ENCODE results near the gene CHCHD4.
A peak's percentile ranks its signal among the peaks of the same experiment; 100 is the strongest.

CHCHD4 gene
- long read RNA-seq, transcript CHCHD4-201 (4 exons, 1,603 nt), result minor isoform, 7 of 49 reads
- long read RNA-seq, transcript CHCHD4-202 (3 exons, 1,405 nt), result major isoform, 40 of 49 reads
- long read RNA-seq, partial matches to known transcripts, result 0 of 49 reads
- long read RNA-seq, other reads (novel, unspliced or antisense), result 2 of 49 reads

- peak; percentile 44; the same call in 1 of the 2 replicates for TF ChIP-seq POLR2AphosphoS5 (IDR thresholded peaks at IDR 0.05; ENCODE audit: low read depth)
- peak; percentile 6; the same call in 1 of the 2 replicates for TF ChIP-seq SPI1 (IDR thresholded peaks at IDR 0.05; ENCODE audit: borderline replicate concordance, low read depth)
- no peak for TF ChIP-seq REST (IDR thresholded peaks at IDR 0.05; ENCODE audit: insufficient replicate concordance, low read depth)
Observed at GRCh38 chr3:14124615-14125192, at the start of gene CHCHD4, which contains the start of gene TMEM43. Gene CHCHD4 (minus strand): TSS chr3:14124870. CDS start chr3:14124676, 194 bp downstream. Gene TMEM43 (plus strand): TSS chr3:14125052. CDS start chr3:14125194, 142 bp downstream.

GRCh38 chr3:14172496-14172895, 47.8 kb upstream of the CHCHD4 start:
- Histone ChIP-seq H3K27me3 (ENCODE audit: insufficient read depth, poor library complexity, severe bottlenecking) (no peaks in the 10 kb centered on the region), H3K27ac (replicated peaks) (no peak overlapping the region), H3K4me3 (replicated peaks; ENCODE audit: insufficient read depth, low read length) (no peak overlapping the region)
- TF ChIP-seq CTCF (IDR thresholded peaks at IDR 0.05; ENCODE audit: insufficient read depth, low read length) (no peak), SPI1 (IDR thresholded peaks at IDR 0.05; ENCODE audit: borderline replicate concordance, low read depth) (no peak)
- DNase-seq (ENCODE audit: low read depth in 1 of 2, low spot score in 1 of 2), result no peak

More at GRCh38 chr3:14124615-14125192, at the start of gene CHCHD4, which contains the start of gene TMEM43:
- DNase-seq (ENCODE audit: low read depth in 1 of 2, low spot score in 1 of 2), result peak; percentile 97 to 99
- Histone ChIP-seq H3K4me3 (replicated peaks; ENCODE audit: insufficient read depth, low read length) (peak within 1 kb of the TSS; percentile 94), H3K27ac (replicated peaks) (peak within 1 kb of the TSS; percentile 89), H3K27me3 (ENCODE audit: insufficient read depth, poor library complexity, severe bottlenecking) (no peaks in the 10 kb centered on the region)

- TF ChIP-seq CTCF (IDR thresholded peaks at IDR 0.05; ENCODE audit: insufficient read depth, low read length) (no peak), GABPA (IDR thresholded peaks at IDR 0.05; ENCODE audit: low read depth) (no peak), POLR2AphosphoS5 (IDR thresholded peaks at IDR 0.05; ENCODE audit: low read depth) (no peak), SPI1 (IDR thresholded peaks at IDR 0.05; ENCODE audit: borderline replicate concordance, low read depth) (no peak), REST (IDR thresholded peaks at IDR 0.05; ENCODE audit: insufficient replicate concordance, low read depth) (no peak)
- no peaks in the 10 kb centered on the region for H3K27me3 ChIP-seq (ENCODE audit: insufficient read depth, poor library complexity, severe bottlenecking)
- no peak for DNase-seq (ENCODE audit: low read depth in 1 of 2, low spot score in 1 of 2)
- H3K27ac ChIP-seq (replicated peaks), result no peak overlapping the region
- H3K4me3 ChIP-seq (replicated peaks; ENCODE audit: insufficient read depth, low read length), result no peak overlapping the region
Observed at GRCh38 chr3:14170531-14171159, 46.0 kb upstream of the CHCHD4 start.

- DNase-seq (ENCODE audit: low read depth in 1 of 2, low spot score in 1 of 2), result no peak
- Histone ChIP-seq H3K27ac (replicated peaks) (no peak overlapping the region), H3K27me3 (ENCODE audit: insufficient read depth, poor library complexity, severe bottlenecking) (no peaks in the 10 kb centered on the region), H3K4me3 (replicated peaks; ENCODE audit: insufficient read depth, low read length) (no peak overlapping the region)
- TF ChIP-seq SPI1 (IDR thresholded peaks at IDR 0.05; ENCODE audit: borderline replicate concordance, low read depth), result no peak
- no peak for TF ChIP-seq REST (IDR thresholded peaks at IDR 0.05; ENCODE audit: insufficient replicate concordance, low read depth)
- TF ChIP-seq GABPA (IDR thresholded peaks at IDR 0.05; ENCODE audit: low read depth), result no peak
- no peak for TF ChIP-seq CTCF (IDR thresholded peaks at IDR 0.05; ENCODE audit: insufficient read depth, low read length)
Observed at GRCh38 chr3:14169871-14170270, 45.2 kb upstream of the CHCHD4 start.
